HEK293 (cell line): ENCODE data around the gene LMO1.

Source experiments
- CTCF ChIA-PET: fragments of 350-600 bp; formaldehyde crosslinking; extraction: SDS; loops from one replicate; lab custom pipeline; 2021; ENCODE audit warnings: antibody characterized with exemption; lab: Yijun Ruan, JAX
- POLR2A ChIA-PET: fragments of 300-600 bp; formaldehyde crosslinking; extraction: SDS; loops from one replicate; lab custom pipeline; 2020; ENCODE audit warnings: antibody characterized with exemption, inconsistent platforms; lab: Yijun Ruan, JAX
- H3K27ac ChIP-seq: fragments of 200-500 bp; sonication (Bioruptor generic); 2 replicates; pipeline ENCODE4 v1.5.1; 2014; ENCODE audit warnings: low read depth, low read length, control low read depth, inconsistent platforms; ENCODE audit errors: extremely low read depth
- H3K36me3 ChIP-seq, 2 experiments: fragments of 200-500 bp in 1 of 2; sonication (Bioruptor generic) in 1 of 2; 1 replicate in 1 of 2; 2 replicates in 1 of 2; pipeline ENCODE4 v1.5.1; 2014 to 2017; ENCODE audit warnings: inconsistent platforms in 2 of 2, low read length in 2 of 2; ENCODE audit not compliant: control insufficient read depth in 2 of 2, insufficient read depth in 1 of 2
- H3K4me1 ChIP-seq: fragments of 200-500 bp; sonication (Bioruptor generic); 2 replicates; pipeline ENCODE4 v1.5.1; 2014; ENCODE audit warnings: mild to moderate bottlenecking, low read length, inconsistent platforms; ENCODE audit not compliant: control insufficient read depth, insufficient read depth
- H3K4me3 ChIP-seq: 2 replicates; pipeline ENCODE4 v1.5.1; 2011; ENCODE audit warnings: low read depth, mild to moderate bottlenecking, control low read depth, low read length, moderate library complexity
- H3K9me3 ChIP-seq: fragments of 200-500 bp; sonication (Bioruptor generic); 2 replicates; pipeline ENCODE4 v1.5.1; 2014; ENCODE audit warnings: low read depth, low read length, inconsistent platforms; ENCODE audit not compliant: control insufficient read depth, insufficient read depth
- ELK4 ChIP-seq: IDR thresholded peaks from 2 replicates; pipeline ENCODE4 v1.6.1; 2011; ENCODE audit warnings: mild to moderate bottlenecking, low read depth, low read length, borderline replicate concordance
- HOXA7 ChIP-seq: sonication (generic); formaldehyde crosslinking; IDR thresholded peaks from 2 replicates; pipeline ENCODE4 v1.8.1; 2022; ENCODE audit warnings: missing genetic modification reagents, borderline replicate concordance
- HOXC10 ChIP-seq: sonication (generic); formaldehyde crosslinking; IDR thresholded peaks from 2 replicates; pipeline ENCODE4 v1.8.1; 2023; ENCODE audit warnings: mild to moderate bottlenecking, missing genetic modification reagents
- KLF7 ChIP-seq: fragments of 450-650 bp; formaldehyde crosslinking; IDR thresholded peaks from 2 replicates; pipeline ENCODE4 v1.5.1; 2016; ENCODE audit warnings: missing biosample characterization, missing genetic modification characterization, borderline replicate concordance
- SETDB1 ChIP-seq: IDR thresholded peaks from one replicate; pipeline ENCODE4 v1.6.1; 2017; ENCODE audit warnings: mild to moderate bottlenecking, low read length, moderate library complexity, mixed read lengths; ENCODE audit not compliant: insufficient read length
- TSHZ1 ChIP-seq: fragments of 450-650 bp; formaldehyde crosslinking; IDR thresholded peaks from 2 replicates; pipeline ENCODE4 v1.5.1; 2016; ENCODE audit warnings: missing biosample characterization, missing genetic modification characterization, borderline replicate concordance
- ZNF148 ChIP-seq: fragments of 450-650 bp; formaldehyde crosslinking; IDR thresholded peaks from 2 replicates; pipeline ENCODE4 v1.5.0; 2017; ENCODE audit warnings: missing biosample characterization, missing genetic modification characterization, borderline replicate concordance
- ZNF155 ChIP-seq: fragments of 450-650 bp; formaldehyde crosslinking; IDR thresholded peaks from 2 replicates; pipeline ENCODE4 v1.5.1; 2016; ENCODE audit warnings: missing biosample characterization, missing genetic modification characterization
- ZNF184 ChIP-seq: fragments of 450-650 bp; IDR thresholded peaks from 2 replicates; pipeline ENCODE4 v1.5.1; 2018; ENCODE audit warnings: missing biosample characterization, mild to moderate bottlenecking, missing genetic modification characterization
- ZNF335 ChIP-seq: fragments of 450-650 bp; formaldehyde crosslinking; conservative IDR thresholded peaks from 2 replicates; pipeline ENCODE4 v1.5.1; 2016; ENCODE audit warnings: missing biosample characterization, missing genetic modification characterization
- ZNF404 ChIP-seq: fragments of 450-650 bp; formaldehyde crosslinking; IDR thresholded peaks from 2 replicates; pipeline ENCODE4 v1.5.1; 2017; ENCODE audit warnings: missing biosample characterization, missing genetic modification characterization
- ZNF473 ChIP-seq: fragments of 450-650 bp; formaldehyde crosslinking; IDR thresholded peaks from 2 replicates; pipeline ENCODE4 v1.5.1; 2017; ENCODE audit warnings: missing biosample characterization, missing genetic modification characterization
- ZNF48 ChIP-seq: fragments of 450-650 bp; formaldehyde crosslinking; IDR thresholded peaks from 2 replicates; pipeline ENCODE4 v1.5.1; 2016; ENCODE audit warnings: missing biosample characterization, missing genetic modification characterization
- ZNF510 ChIP-seq: fragments of 450-650 bp; formaldehyde crosslinking; IDR thresholded peaks from 2 replicates; pipeline ENCODE4 v1.5.1; 2018; ENCODE audit warnings: mild to moderate bottlenecking, missing genetic modification characterization, missing biosample characterization; ENCODE audit not compliant: insufficient replicate concordance
- ZNF561 ChIP-seq: fragments of 450-650 bp; IDR thresholded peaks from 2 replicates; pipeline ENCODE4 v1.5.1; 2018; ENCODE audit warnings: missing biosample characterization, missing genetic modification characterization, borderline replicate concordance
- ZNF768 ChIP-seq: fragments of 450-650 bp; formaldehyde crosslinking; IDR thresholded peaks from 2 replicates; pipeline ENCODE4 v1.5.1; 2018; ENCODE audit warnings: missing biosample characterization, mild to moderate bottlenecking, missing genetic modification characterization
- TF ChIP-seq, protein P1 (sequence below): fragments of 450-650 bp; IDR thresholded peaks from 2 replicates; pipeline ENCODE4 v1.5.1; 2018; ENCODE audit warnings: missing biosample characterization, missing genetic modification characterization
- TF ChIP-seq, protein P2 (sequence below): fragments of 450-650 bp; formaldehyde crosslinking; IDR thresholded peaks from 2 replicates; pipeline ENCODE4 v1.5.1; 2017; ENCODE audit warnings: missing biosample characterization, missing genetic modification characterization
- TF ChIP-seq, protein P3 (sequence below): fragments of 450-650 bp; formaldehyde crosslinking; IDR thresholded peaks from 2 replicates; pipeline ENCODE4 v1.5.1; 2016; ENCODE audit warnings: missing biosample characterization, missing genetic modification characterization
- TF ChIP-seq, protein P4 (sequence below): fragments of 450-650 bp; formaldehyde crosslinking; IDR thresholded peaks from 2 replicates; pipeline ENCODE4 v1.5.1; 2017; ENCODE audit warnings: missing biosample characterization, missing genetic modification characterization

LMO1 gene

DNA sequence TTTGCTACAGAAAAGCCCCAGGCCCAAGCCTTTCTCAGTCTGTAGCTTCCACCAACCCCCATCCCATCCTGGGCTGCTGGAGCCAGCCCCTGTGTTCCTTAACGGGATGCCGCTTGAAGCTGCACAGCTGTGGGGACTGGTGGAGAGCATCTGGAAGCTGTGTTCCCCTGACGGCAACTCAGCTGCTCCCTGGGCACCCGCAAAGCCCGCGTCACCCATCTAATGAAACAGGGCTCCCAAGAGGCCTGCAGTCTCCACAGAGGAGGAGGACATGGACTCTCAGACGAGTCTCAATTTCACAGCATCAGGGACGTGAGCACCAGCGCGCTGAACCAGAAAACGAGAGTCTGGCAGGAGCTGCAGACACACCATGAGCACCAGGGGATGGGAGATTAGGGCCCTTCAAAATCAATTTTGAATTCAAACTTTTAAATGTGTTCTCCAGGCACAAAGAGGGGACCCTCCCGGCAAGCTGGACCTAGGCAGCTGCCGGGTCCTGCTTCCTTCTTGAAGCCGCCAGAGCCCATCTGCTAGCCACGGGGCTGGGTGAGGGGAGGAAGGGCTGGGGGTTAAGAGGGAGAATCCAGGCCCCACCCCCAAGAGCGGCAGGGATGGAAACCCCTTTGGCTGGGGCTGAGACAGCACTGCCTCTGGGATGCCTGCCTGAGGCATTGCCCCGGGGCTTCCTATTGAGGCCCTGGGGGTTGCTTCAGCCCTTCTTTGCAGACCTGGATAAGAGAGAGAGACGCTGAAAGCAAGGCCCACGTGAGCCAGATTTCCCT is 21.0 kb downstream of the LMO1 start:
- Histone ChIP-seq H3K4me3 (no peak overlapping the region), H3K9me3 (no peaks in the 10 kb centered on the region), H3K4me1 (no peaks in the 10 kb centered on the region), H3K36me3 (no peaks in the 10 kb centered on the region), H3K27ac (no peak overlapping the region)
- TF ChIP-seq ZNF148 (tag by site-specific recombination) (no peak), ZNF48 (tag by site-specific recombination) (no peak), ZNF510 (no peak), ELK4 (no peak), TSHZ1 (tag by site-specific recombination) (no peak), HOXA7 (CRISPR knock-in tag) (no peak), ZNF155 (tag by site-specific recombination) (no peak), ZNF335 (tag by site-specific recombination) (no peak)
- TF ChIP-seq, protein P1, sequence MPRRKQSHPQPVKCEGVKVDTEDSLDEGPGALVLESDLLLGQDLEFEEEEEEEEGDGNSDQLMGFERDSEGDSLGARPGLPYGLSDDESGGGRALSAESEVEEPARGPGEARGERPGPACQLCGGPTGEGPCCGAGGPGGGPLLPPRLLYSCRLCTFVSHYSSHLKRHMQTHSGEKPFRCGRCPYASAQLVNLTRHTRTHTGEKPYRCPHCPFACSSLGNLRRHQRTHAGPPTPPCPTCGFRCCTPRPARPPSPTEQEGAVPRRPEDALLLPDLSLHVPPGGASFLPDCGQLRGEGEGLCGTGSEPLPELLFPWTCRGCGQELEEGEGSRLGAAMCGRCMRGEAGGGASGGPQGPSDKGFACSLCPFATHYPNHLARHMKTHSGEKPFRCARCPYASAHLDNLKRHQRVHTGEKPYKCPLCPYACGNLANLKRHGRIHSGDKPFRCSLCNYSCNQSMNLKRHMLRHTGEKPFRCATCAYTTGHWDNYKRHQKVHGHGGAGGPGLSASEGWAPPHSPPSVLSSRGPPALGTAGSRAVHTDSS (tag by site-specific recombination): no peak
- TF ChIP-seq, protein P2, sequence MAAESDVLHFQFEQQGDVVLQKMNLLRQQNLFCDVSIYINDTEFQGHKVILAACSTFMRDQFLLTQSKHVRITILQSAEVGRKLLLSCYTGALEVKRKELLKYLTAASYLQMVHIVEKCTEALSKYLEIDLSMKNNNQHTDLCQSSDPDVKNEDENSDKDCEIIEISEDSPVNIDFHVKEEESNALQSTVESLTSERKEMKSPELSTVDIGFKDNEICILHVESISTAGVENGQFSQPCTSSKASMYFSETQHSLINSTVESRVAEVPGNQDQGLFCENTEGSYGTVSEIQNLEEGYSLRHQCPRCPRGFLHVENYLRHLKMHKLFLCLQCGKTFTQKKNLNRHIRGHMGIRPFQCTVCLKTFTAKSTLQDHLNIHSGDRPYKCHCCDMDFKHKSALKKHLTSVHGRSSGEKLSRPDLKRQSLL (tag by site-specific recombination): no peak
- POLR2A ChIA-PET: no interaction called here
- CTCF ChIA-PET: interaction anchor here (0.6 to 2.0 kb wide), 3 partner anchors 21 to 1537 kb away, joined by 3 to 18 read pairs (median 6); partner anchors contain the start of gene LMO1

DNA sequence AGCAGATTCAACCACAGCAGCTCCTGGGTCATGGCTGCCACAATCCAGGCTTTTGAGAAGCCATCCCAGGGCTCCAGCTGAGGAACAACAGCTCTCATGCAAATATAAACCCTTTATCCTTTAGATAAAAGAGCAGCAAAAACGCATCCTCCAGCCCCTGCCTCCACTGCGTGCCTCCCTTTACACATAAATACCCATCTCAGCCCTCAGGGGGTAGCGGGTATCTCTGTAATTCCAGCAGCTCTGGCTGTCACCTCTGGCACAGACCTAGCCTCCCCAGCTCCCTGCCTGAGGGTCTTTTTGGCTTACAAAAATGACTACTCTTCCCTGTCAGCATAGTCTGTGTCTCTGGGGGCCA is 21.6 kb downstream of the LMO1 start:
- Histone ChIP-seq H3K4me3 (no peak overlapping the region), H3K9me3 (no peaks in the 10 kb centered on the region), H3K27ac (no peak overlapping the region), H3K4me1 (no peaks in the 10 kb centered on the region), H3K36me3 (no peaks in the 10 kb centered on the region)
- ChIA-PET POLR2A (no interaction called here), CTCF (interaction anchor here (0.7 to 2.0 kb wide), 2 partner anchors 21 to 1537 kb away, joined by 6 to 18 read pairs; partner anchors contain the start of gene LMO1)
- TF ChIP-seq ZNF184 (no peak), HOXC10 (no peak), ZNF561 (tag by site-specific recombination) (no peak), ZNF404 (tag by site-specific recombination) (no peak), ZNF768 (tag by site-specific recombination) (no peak), ZNF473 (tag by site-specific recombination) (no peak), KLF7 (no peak), SETDB1 (no peak)
- TF ChIP-seq, protein P3, sequence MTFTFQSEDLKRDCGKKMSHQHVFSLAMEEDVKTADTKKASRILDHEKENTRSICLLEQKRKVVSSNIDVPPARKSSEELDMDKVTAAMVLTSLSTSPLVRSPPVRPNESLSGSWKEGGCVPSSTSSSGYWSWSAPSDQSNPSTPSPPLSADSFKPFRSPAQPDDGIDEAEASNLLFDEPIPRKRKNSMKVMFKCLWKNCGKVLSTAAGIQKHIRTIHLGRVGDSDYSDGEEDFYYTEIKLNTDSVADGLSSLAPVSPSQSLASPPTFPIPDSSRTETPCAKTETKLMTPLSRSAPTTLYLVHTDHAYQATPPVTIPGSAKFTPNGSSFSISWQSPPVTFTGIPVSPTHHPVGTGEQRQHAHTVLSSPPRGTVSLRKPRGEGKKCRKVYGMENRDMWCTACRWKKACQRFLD: no peak
- TF ChIP-seq, protein P4, sequence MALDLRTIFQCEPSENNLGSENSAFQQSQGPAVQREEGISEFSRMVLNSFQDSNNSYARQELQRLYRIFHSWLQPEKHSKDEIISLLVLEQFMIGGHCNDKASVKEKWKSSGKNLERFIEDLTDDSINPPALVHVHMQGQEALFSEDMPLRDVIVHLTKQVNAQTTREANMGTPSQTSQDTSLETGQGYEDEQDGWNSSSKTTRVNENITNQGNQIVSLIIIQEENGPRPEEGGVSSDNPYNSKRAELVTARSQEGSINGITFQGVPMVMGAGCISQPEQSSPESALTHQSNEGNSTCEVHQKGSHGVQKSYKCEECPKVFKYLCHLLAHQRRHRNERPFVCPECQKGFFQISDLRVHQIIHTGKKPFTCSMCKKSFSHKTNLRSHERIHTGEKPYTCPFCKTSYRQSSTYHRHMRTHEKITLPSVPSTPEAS (tag by site-specific recombination): no peak
